SK-N-SH (cell line): ENCODE results near the gene SST. TPM values are rescaled to one million over a fixed set of nuclear protein-coding genes. Genes with fewer than 3 reads are reported as not detected.

ENCODE experiments used
- CTCF ChIA-PET: fragments of 300-600, 350-600 bp; formaldehyde crosslinking; extraction: SDS; loops from one replicate; lab custom pipeline; 2021; lab: Yijun Ruan, JAX
- POLR2A ChIA-PET: fragments of 350-600 bp; sonication (Branson Sonifier 250); formaldehyde crosslinking; extraction: SDS; loops from one replicate; lab custom pipeline; 2020; ENCODE audit warnings: antibody characterized with exemption, inconsistent platforms; lab: Yijun Ruan, JAX
- DNase-seq: peaks from one replicate; pipeline ENCODE4 v3.0.0; 2012
- H2AFZ ChIP-seq: fragments of 200-600 bp; sonication (generic); 2 replicates; pipeline ENCODE4 v1.8.1; 2016; ENCODE audit warnings: antibody characterized with exemption, mild to moderate bottlenecking, low read depth
- H3F3A ChIP-seq: fragments of 200-600 bp; sonication (generic); replicated peaks from 2 replicates; pipeline ENCODE3; 2016; ENCODE audit warnings: antibody characterized with exemption, mild to moderate bottlenecking; ENCODE audit not compliant: insufficient read depth
- H3K27ac ChIP-seq, 2 experiments: fragments of 200-500 bp in 1 of 2; fragments of 200-600 bp in 1 of 2; sonication (Bioruptor generic) in 1 of 2; sonication (generic), shearing (Covaris generic) in 1 of 2; 2 replicates each; pipeline versions ENCODE4 v1.5.1 to v1.6.1; 2014 to 2016; ENCODE audit warnings: low read depth in 2 of 2, inconsistent platforms in 1 of 2, low read length in 1 of 2, mild to moderate bottlenecking in 1 of 2, mixed read lengths in 1 of 2
- H3K27me3 ChIP-seq: fragments of 200-600 bp; sonication (generic), shearing (Covaris generic); 2 replicates; pipeline ENCODE4 v1.6.1; 2016; ENCODE audit warnings: mixed run types; ENCODE audit not compliant: insufficient read depth
- H3K36me3 ChIP-seq, 2 experiments: fragments of 200-500 bp in 1 of 2; fragments of 200-600 bp in 1 of 2; sonication (Bioruptor generic) in 1 of 2; sonication (generic) in 1 of 2; replicated peaks in 1 of 2; 2 replicates each; pipeline versions ENCODE3 to v1.5.1; 2014 to 2016; ENCODE audit warnings: low read length in 1 of 2, mild to moderate bottlenecking in 1 of 2; ENCODE audit not compliant: insufficient read depth in 2 of 2, control insufficient read depth in 1 of 2
- H3K4me1 ChIP-seq, 2 experiments: fragments of 200-500 bp in 1 of 2; fragments of 200-600 bp in 1 of 2; sonication (Bioruptor generic) in 1 of 2; sonication (generic), shearing (Covaris generic) in 1 of 2; 2 replicates each; pipeline versions ENCODE4 v1.5.1 to v1.6.1; 2014 to 2016; ENCODE audit warnings: low read depth in 1 of 2, low read length in 1 of 2, mixed run types in 1 of 2; ENCODE audit not compliant: insufficient read depth in 2 of 2, control insufficient read depth in 1 of 2
- H3K4me2 ChIP-seq: fragments of 200-600 bp; sonication (generic), shearing (Covaris generic); 2 replicates; pipeline ENCODE4 v1.6.1; 2017; ENCODE audit warnings: mixed run types
- H3K4me3 ChIP-seq, 2 experiments: fragments of 200-500 bp in 1 of 2; fragments of 200-600 bp in 1 of 2; sonication (Bioruptor generic) in 1 of 2; sonication (generic), shearing (Covaris generic) in 1 of 2; 2 replicates each; pipeline versions ENCODE4 v1.5.1 to v1.8.1; 2014 to 2016; ENCODE audit warnings: low read depth in 2 of 2, inconsistent platforms in 1 of 2, low read length in 1 of 2, mild to moderate bottlenecking in 1 of 2, mixed read lengths in 1 of 2, moderate library complexity in 1 of 2
- H3K79me2 ChIP-seq: fragments of 200-600 bp; sonication (generic); 2 replicates; pipeline ENCODE4 v1.8.1; 2017; ENCODE audit warnings: mild to moderate bottlenecking; ENCODE audit not compliant: insufficient read depth
- H3K9ac ChIP-seq: fragments of 200-600 bp; sonication (generic); 2 replicates; pipeline ENCODE4 v1.6.1; 2017; ENCODE audit warnings: mixed run types
- H3K9me2 ChIP-seq: fragments of 200-600 bp; sonication (generic); 2 replicates; pipeline ENCODE4 v1.6.1; 2017; ENCODE audit warnings: mixed run types
- H3K9me3 ChIP-seq: fragments of 200-600 bp; sonication (generic); 2 replicates; pipeline ENCODE4 v1.6.1; 2017; ENCODE audit warnings: mixed run types, mild to moderate bottlenecking, moderate library complexity
- H4K20me1 ChIP-seq: fragments of 200-600 bp; sonication (generic); 2 replicates; pipeline ENCODE4 v1.6.1; 2017; ENCODE audit warnings: mild to moderate bottlenecking, mixed run types; ENCODE audit not compliant: insufficient read depth
- ELF1 ChIP-seq: IDR thresholded peaks from 2 replicates; pipeline ENCODE4 v1.4.0; 2012
- EZH2phosphoT487 ChIP-seq: fragments of 200-600 bp; sonication (generic); IDR thresholded peaks from 2 replicates; pipeline ENCODE4 v1.6.1; 2017; ENCODE audit warnings: low read depth, mixed run types, mild to moderate bottlenecking, antibody characterized with exemption, moderate library complexity, borderline replicate concordance
- MEF2A ChIP-seq: IDR thresholded peaks from 2 replicates; pipeline ENCODE4 v1.4.0; 2012; ENCODE audit warnings: low read depth, borderline replicate concordance
- NFIC ChIP-seq: IDR thresholded peaks from 2 replicates; pipeline ENCODE4 v1.4.0; 2012; ENCODE audit warnings: borderline replicate concordance
- RXRA ChIP-seq: IDR thresholded peaks from 2 replicates; pipeline ENCODE4 v1.4.0; 2012; ENCODE audit warnings: low read depth, mild to moderate bottlenecking, borderline replicate concordance
- TAF1 ChIP-seq: IDR thresholded peaks from 2 replicates; pipeline ENCODE4 v1.6.1; 2012; ENCODE audit warnings: low read depth, mild to moderate bottlenecking, low read length, moderate library complexity, borderline replicate concordance
- TCF12 ChIP-seq: IDR thresholded peaks from 2 replicates; pipeline ENCODE4 v1.4.0; 2012
- TEAD4 ChIP-seq: IDR thresholded peaks from 2 replicates; pipeline ENCODE4 v1.4.0; 2012; ENCODE audit warnings: mild to moderate bottlenecking, borderline replicate concordance; ENCODE audit not compliant: insufficient read depth
- WGBS: methylation state at CpG from one replicate; pipeline ENCODE4 v1.1.6; 2017; ENCODE audit warnings: low lambda C conversion rate; 5-methylcytosine and 5-hydroxymethylcytosine counted together
- polyA plus RNA-seq, 3 experiments: library from polyadenylated mRNA; depleted of rRNA; stranded (reverse); fragments of >200 nt; gene quantifications; 2 replicates each; pipeline ENCODE4 v1.2.3, GENCODE V29; 2012
- TF ChIP-seq, protein P1 (sequence below): fragments of 150-350 bp; IDR thresholded peaks from 2 replicates; pipeline ENCODE4 v1.6.1; 2017; ENCODE audit warnings: antibody characterized with exemption, low read length, low read depth, borderline replicate concordance
- TF ChIP-seq, protein P2 (sequence below): IDR thresholded peaks from 2 replicates; pipeline ENCODE4 v1.4.0; 2012; ENCODE audit warnings: low read depth, borderline replicate concordance
- TF ChIP-seq, protein P3 (sequence below): IDR thresholded peaks from 2 replicates; pipeline ENCODE4 v1.4.0; 2012; ENCODE audit warnings: low read depth
- TF ChIP-seq, protein P4 (sequence below): fragments of 200-600 bp; sonication (generic); IDR thresholded peaks from 2 replicates; pipeline ENCODE4 v1.6.1; 2017; ENCODE audit warnings: antibody characterized with exemption, mild to moderate bottlenecking, moderate library complexity
- TF ChIP-seq, protein P5 (sequence below): IDR thresholded peaks from 2 replicates; pipeline ENCODE4 v1.4.0; 2012; ENCODE audit warnings: low read depth, borderline replicate concordance
- TF ChIP-seq, protein P6 (sequence below): IDR thresholded peaks from 2 replicates; pipeline ENCODE4; 2012

The SST gene
- polyA plus RNA-seq, 1 of the 3 experiments (the other 2 are of a cell fraction), result not detected

DNA sequence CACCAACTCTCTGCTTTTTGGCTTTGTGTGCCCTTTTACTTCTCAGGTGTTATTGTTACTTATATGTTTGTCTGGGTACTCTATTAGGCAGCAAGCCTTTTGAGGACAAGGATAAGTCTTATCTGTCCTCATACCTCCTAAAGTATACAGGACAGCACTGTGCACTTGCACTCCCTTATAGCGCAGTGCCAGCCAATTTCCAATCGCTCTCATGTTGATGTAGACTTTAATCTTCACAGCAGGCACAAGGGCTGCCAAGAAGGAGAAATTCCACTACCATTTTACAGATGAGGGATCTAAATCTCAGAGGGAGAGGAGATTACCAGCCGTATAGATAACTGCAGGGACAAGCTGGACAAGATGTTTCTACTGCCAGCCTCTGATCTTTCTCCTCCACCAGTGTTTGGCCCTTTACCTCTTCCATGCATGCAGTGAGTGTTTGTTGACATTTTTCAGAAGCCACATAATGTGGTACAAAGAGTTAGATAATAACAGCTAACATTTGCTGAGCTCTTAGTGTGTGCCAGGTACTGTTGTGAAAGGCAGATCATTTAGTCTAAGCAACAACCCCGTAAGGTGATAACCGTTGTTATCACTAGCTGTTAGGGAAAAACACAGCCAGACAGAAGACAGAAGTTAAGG is 30.1 kb downstream of the SST start:
- no peaks in the 10 kb centered on the region for H3K27me3 ChIP-seq
- TF ChIP-seq NFIC, result no peak
- TF ChIP-seq, protein P1, sequence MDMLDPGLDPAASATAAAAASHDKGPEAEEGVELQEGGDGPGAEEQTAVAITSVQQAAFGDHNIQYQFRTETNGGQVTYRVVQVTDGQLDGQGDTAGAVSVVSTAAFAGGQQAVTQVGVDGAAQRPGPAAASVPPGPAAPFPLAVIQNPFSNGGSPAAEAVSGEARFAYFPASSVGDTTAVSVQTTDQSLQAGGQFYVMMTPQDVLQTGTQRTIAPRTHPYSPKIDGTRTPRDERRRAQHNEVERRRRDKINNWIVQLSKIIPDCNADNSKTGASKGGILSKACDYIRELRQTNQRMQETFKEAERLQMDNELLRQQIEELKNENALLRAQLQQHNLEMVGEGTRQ, result no peak
- TF ChIP-seq TCF12, result no peak
- TF ChIP-seq EZH2phosphoT487, result no peak
- no peak for TF ChIP-seq RXRA
- TF ChIP-seq TAF1, result no peak
- TF ChIP-seq, protein P2, sequence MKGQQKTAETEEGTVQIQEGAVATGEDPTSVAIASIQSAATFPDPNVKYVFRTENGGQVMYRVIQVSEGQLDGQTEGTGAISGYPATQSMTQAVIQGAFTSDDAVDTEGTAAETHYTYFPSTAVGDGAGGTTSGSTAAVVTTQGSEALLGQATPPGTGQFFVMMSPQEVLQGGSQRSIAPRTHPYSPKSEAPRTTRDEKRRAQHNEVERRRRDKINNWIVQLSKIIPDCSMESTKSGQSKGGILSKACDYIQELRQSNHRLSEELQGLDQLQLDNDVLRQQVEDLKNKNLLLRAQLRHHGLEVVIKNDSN, result no peak
- no peak for TF ChIP-seq TEAD4
- TF ChIP-seq MEF2A, result no peak
- TF ChIP-seq, protein P3, sequence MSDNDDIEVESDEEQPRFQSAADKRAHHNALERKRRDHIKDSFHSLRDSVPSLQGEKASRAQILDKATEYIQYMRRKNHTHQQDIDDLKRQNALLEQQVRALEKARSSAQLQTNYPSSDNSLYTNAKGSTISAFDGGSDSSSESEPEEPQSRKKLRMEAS, result no peak
- TF ChIP-seq ELF1, result no peak
- TF ChIP-seq, protein P4, sequence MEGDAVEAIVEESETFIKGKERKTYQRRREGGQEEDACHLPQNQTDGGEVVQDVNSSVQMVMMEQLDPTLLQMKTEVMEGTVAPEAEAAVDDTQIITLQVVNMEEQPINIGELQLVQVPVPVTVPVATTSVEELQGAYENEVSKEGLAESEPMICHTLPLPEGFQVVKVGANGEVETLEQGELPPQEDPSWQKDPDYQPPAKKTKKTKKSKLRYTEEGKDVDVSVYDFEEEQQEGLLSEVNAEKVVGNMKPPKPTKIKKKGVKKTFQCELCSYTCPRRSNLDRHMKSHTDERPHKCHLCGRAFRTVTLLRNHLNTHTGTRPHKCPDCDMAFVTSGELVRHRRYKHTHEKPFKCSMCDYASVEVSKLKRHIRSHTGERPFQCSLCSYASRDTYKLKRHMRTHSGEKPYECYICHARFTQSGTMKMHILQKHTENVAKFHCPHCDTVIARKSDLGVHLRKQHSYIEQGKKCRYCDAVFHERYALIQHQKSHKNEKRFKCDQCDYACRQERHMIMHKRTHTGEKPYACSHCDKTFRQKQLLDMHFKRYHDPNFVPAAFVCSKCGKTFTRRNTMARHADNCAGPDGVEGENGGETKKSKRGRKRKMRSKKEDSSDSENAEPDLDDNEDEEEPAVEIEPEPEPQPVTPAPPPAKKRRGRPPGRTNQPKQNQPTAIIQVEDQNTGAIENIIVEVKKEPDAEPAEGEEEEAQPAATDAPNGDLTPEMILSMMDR, result no peak
- TF ChIP-seq, protein P5, sequence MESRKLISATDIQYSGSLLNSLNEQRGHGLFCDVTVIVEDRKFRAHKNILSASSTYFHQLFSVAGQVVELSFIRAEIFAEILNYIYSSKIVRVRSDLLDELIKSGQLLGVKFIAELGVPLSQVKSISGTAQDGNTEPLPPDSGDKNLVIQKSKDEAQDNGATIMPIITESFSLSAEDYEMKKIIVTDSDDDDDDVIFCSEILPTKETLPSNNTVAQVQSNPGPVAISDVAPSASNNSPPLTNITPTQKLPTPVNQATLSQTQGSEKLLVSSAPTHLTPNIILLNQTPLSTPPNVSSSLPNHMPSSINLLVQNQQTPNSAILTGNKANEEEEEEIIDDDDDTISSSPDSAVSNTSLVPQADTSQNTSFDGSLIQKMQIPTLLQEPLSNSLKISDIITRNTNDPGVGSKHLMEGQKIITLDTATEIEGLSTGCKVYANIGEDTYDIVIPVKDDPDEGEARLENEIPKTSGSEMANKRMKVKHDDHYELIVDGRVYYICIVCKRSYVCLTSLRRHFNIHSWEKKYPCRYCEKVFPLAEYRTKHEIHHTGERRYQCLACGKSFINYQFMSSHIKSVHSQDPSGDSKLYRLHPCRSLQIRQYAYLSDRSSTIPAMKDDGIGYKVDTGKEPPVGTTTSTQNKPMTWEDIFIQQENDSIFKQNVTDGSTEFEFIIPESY, result no peak
- TF ChIP-seq, protein P6, sequence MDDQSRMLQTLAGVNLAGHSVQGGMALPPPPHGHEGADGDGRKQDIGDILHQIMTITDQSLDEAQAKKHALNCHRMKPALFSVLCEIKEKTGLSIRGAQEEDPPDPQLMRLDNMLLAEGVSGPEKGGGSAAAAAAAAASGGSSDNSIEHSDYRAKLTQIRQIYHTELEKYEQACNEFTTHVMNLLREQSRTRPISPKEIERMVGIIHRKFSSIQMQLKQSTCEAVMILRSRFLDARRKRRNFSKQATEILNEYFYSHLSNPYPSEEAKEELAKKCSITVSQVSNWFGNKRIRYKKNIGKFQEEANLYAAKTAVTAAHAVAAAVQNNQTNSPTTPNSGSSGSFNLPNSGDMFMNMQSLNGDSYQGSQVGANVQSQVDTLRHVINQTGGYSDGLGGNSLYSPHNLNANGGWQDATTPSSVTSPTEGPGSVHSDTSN, result no peak
- TF ChIP-seq, all 33 proteins: peak for 0
- H2AFZ ChIP-seq, result no peak overlapping the region
- no peaks in the 10 kb centered on the region for H3F3A ChIP-seq
- no peak overlapping the region for H3K4me3 ChIP-seq
- ChIA-PET POLR2A (no interaction called here), CTCF (interaction anchor here (0.9 kb wide), 1 partner anchor 39 kb away, joined by 3 read pairs; no protein-coding TSS in a partner anchor)
- 21% methylated on average over 5 of the region's 5 CpGs for whole genome bisulfite sequencing
- no peaks in the 10 kb centered on the region for H3K36me3 ChIP-seq
- H3K9me3 ChIP-seq, result no peaks in the 10 kb centered on the region
- no peak overlapping the region for H3K4me2 ChIP-seq
- no peaks in the 10 kb centered on the region for H3K79me2 ChIP-seq
- DNase-seq, result no peak
- H3K9ac ChIP-seq, result no peak overlapping the region
- no peaks in the 10 kb centered on the region for H3K4me1 ChIP-seq
- H4K20me1 ChIP-seq, result no peaks in the 10 kb centered on the region
- H3K27ac ChIP-seq, result no peak overlapping the region
- no peaks in the 10 kb centered on the region for H3K9me2 ChIP-seq
